ENCODE data around the gene DNAJB8. TPM values are rescaled to one million over a fixed set of nuclear protein-coding genes. Genes with fewer than 3 reads are reported as not detected.

Gene DNAJB8
- total RNA-seq, 1 donor = not detected

DNA sequence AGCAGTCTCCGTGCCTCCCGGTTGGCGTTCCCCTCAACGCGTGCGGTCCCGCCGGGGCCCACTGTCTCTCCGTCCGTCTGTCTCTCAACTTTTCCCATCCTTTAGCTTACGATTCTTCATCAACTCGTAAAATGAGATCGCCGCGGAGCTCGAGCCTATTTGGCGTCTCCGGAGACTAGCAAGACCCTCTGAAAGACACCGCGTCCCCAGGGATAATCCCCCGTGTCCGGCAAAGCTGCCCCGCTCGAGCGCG is 22.9 kb upstream of the DNAJB8 start:
- peaks cover 63% of the 10 kb centered on the region for H3K27me3 ChIP-seq (ENCODE audit: insufficient read depth, low read length)
- peak overlapping the region; percentile 94 for H3K4me2 ChIP-seq (ENCODE audit: insufficient read depth, low read length)
- TF ChIP-seq, protein P1, sequence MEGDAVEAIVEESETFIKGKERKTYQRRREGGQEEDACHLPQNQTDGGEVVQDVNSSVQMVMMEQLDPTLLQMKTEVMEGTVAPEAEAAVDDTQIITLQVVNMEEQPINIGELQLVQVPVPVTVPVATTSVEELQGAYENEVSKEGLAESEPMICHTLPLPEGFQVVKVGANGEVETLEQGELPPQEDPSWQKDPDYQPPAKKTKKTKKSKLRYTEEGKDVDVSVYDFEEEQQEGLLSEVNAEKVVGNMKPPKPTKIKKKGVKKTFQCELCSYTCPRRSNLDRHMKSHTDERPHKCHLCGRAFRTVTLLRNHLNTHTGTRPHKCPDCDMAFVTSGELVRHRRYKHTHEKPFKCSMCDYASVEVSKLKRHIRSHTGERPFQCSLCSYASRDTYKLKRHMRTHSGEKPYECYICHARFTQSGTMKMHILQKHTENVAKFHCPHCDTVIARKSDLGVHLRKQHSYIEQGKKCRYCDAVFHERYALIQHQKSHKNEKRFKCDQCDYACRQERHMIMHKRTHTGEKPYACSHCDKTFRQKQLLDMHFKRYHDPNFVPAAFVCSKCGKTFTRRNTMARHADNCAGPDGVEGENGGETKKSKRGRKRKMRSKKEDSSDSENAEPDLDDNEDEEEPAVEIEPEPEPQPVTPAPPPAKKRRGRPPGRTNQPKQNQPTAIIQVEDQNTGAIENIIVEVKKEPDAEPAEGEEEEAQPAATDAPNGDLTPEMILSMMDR (IDR thresholded peaks at IDR 0.05; ENCODE audit: extremely low read depth, low read depth, low read length) = no peak
- peaks cover 13% of the 10 kb centered on the region for H3K4me1 ChIP-seq (ENCODE audit: insufficient read depth, low read length)
- H3K4me3 ChIP-seq (ENCODE audit: insufficient read depth, low read length) = peak overlapping the region; percentile 80
- H2AFZ ChIP-seq (ENCODE audit: low read length) = peak overlapping the region; percentile 65
- H3K9me3 ChIP-seq (ENCODE audit: low read depth, low read length) = no peaks in the 10 kb centered on the region
- DNase-seq (ENCODE audit: insufficient read length, low spot score, missing footprints) = peak; percentile 89
- no peaks in the 10 kb centered on the region for H3K36me3 ChIP-seq (ENCODE audit: insufficient read depth, low read length)
- H3K79me2 ChIP-seq (ENCODE audit: insufficient read depth, low read length) = no peaks in the 10 kb centered on the region
- H3K27ac ChIP-seq (ENCODE audit: low read depth, low read length) = no peak overlapping the region
- peaks cover 23% of the 10 kb centered on the region for H4K20me1 ChIP-seq (ENCODE audit: insufficient read depth, low read length)

DNA sequence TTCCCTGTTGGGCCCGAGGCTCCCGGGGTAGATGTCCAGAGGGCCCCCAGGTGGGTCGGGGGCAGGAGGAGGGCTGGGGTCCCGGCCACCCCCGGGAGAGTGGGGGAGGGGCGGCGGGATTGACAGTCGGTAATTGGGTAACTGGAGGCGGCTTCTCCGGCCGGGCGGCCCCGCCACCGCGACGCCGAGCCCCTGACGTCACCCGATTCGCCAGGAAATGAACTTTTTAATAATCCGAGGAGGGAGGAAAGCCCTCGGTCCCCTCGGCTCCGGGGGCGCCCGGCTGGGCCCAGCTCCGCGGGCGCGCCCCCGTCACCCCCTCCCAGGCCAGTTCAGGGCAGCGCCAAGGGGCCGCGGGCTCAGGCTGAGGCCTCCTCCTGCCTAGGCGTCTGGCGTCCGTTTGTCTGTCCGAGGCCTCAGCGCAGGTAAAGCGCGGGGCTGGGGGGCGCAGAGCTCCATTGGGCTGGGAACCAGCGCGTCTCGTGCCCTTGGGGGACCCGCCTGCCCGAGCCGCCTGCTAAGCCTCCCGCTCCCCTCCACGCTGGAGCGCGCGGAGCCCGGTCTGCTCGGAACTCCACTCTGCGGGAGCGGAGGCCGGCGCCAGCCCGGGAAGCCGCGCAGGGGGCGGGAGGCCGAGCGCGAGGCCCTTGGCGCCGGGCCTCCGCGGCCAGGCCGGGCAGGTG is 22.4 kb upstream of the DNAJB8 start:
- H3K79me2 ChIP-seq (ENCODE audit: insufficient read depth, low read length) = no peaks in the 10 kb centered on the region
- peak; percentile 95 for DNase-seq (ENCODE audit: insufficient read length, low spot score, missing footprints)
- H3K27ac ChIP-seq (ENCODE audit: low read depth, low read length) = no peak overlapping the region

DNA sequence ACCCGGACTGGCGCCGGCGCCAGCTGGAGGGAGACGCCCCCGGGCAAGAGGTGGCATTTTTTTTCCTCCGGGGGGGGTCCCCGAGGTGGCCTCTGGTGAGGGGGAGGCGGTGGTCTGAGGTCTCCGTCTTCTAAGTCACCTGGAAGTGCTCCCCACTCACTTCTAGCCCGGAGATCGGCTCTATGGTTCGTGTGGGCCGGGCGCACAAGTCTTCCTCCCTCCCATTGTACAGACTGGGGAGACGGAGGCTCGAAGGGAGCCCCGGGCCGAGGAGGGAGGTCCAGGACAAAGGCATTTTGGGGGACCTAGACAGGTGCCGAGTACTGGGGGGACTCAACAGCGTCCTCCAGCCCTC is 21.9 kb upstream of the DNAJB8 start:
- peak overlapping the region; percentile 80 for H3K4me3 ChIP-seq (ENCODE audit: insufficient read depth, low read length)
- peak overlapping the region; percentile 94 for H3K4me2 ChIP-seq (ENCODE audit: insufficient read depth, low read length)
- H3K36me3 ChIP-seq (ENCODE audit: insufficient read depth, low read length) = no peaks in the 10 kb centered on the region
- H3K4me1 ChIP-seq (ENCODE audit: insufficient read depth, low read length) = peaks cover 14% of the 10 kb centered on the region
- H3K79me2 ChIP-seq (ENCODE audit: insufficient read depth, low read length) = no peaks in the 10 kb centered on the region
- no peaks in the 10 kb centered on the region for H3K9me3 ChIP-seq (ENCODE audit: low read depth, low read length)
- H4K20me1 ChIP-seq (ENCODE audit: insufficient read depth, low read length) = peaks cover 19% of the 10 kb centered on the region
- peak; percentile 84 for DNase-seq (ENCODE audit: insufficient read length, low spot score, missing footprints)
- TF ChIP-seq, protein P1 (IDR thresholded peaks at IDR 0.05; ENCODE audit: extremely low read depth, low read depth, low read length) = no peak
- no peak overlapping the region for H2AFZ ChIP-seq (ENCODE audit: low read length)
- H3K27me3 ChIP-seq (ENCODE audit: insufficient read depth, low read length) = peaks cover 53% of the 10 kb centered on the region
- H3K27ac ChIP-seq (ENCODE audit: low read depth, low read length) = no peak overlapping the region

More for the DNA sequence above, 22.4 kb upstream of the DNAJB8 start:
- Histone ChIP-seq H4K20me1 (ENCODE audit: insufficient read depth, low read length) (peaks cover 21% of the 10 kb centered on the region), H3K9me3 (ENCODE audit: low read depth, low read length) (no peaks in the 10 kb centered on the region), H3K4me3 (ENCODE audit: insufficient read depth, low read length) (peak overlapping the region; percentile 80), H2AFZ (ENCODE audit: low read length) (peak overlapping the region; percentile 65), H3K4me2 (ENCODE audit: insufficient read depth, low read length) (peak overlapping the region; percentile 94), H3K4me1 (ENCODE audit: insufficient read depth, low read length) (peaks cover 13% of the 10 kb centered on the region), H3K36me3 (ENCODE audit: insufficient read depth, low read length) (no peaks in the 10 kb centered on the region), H3K27me3 (ENCODE audit: insufficient read depth, low read length) (peaks cover 58% of the 10 kb centered on the region)
- TF ChIP-seq, protein P1 (IDR thresholded peaks at IDR 0.05; ENCODE audit: extremely low read depth, low read depth, low read length) = no peak

DNA sequence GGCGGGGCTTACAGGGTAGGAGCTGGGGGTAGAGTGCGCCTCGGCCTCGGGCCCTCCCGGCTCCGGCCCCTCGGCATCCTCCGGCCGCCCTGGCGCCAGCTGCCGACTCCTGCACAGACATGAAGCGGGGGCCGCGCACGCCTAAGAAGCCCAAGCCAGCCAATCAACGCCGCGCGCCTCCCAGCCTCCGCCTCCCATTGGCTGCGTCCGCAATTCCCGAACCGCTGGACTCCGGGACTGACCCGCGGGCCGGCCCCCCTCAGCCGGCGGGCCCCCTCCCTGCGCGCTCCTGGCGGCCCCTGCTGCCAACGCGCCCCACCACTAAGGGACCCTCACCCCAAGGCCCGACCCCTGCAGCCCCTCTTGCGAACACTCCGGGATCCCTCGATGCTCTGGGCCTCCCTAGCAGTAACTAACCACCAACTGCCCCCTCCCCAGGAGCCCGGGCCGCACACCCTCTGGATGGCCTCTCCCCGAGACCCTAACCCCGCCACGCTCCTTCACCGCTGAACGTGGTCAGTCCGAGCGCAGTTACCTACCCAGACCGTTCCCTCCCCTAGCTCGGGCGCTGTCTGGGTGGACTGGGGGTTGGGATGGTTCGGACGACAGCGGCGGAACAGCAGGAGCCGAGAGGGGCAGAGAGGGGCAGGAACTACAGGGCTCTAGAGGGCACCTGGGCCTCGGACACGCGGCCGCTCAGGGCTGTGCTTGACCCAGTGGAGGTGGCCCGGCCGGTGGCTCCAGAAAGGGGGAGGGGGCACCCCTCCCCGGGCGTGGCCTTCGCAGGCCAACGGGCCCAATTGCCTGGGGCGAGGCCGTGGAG is 21.3 kb upstream of the DNAJB8 start:
- no peak overlapping the region for H3K27ac ChIP-seq (ENCODE audit: low read depth, low read length)
- H3K4me2 ChIP-seq (ENCODE audit: insufficient read depth, low read length) = peak overlapping the region; percentile 94
- H2AFZ ChIP-seq (ENCODE audit: low read length) = peak overlapping the region; percentile 76
- H3K36me3 ChIP-seq (ENCODE audit: insufficient read depth, low read length) = no peaks in the 10 kb centered on the region
- peak; percentile 99 for DNase-seq (ENCODE audit: insufficient read length, low spot score, missing footprints)
- no peaks in the 10 kb centered on the region for H3K79me2 ChIP-seq (ENCODE audit: insufficient read depth, low read length)
- H4K20me1 ChIP-seq (ENCODE audit: insufficient read depth, low read length) = peaks cover 19% of the 10 kb centered on the region
- TF ChIP-seq, protein P1 (IDR thresholded peaks at IDR 0.05; ENCODE audit: extremely low read depth, low read depth, low read length) = no peak
- H3K4me3 ChIP-seq (ENCODE audit: insufficient read depth, low read length) = peak overlapping the region; percentile 80
- H3K9me3 ChIP-seq (ENCODE audit: low read depth, low read length) = no peaks in the 10 kb centered on the region
- H3K4me1 ChIP-seq (ENCODE audit: insufficient read depth, low read length) = peaks cover 20% of the 10 kb centered on the region
- peaks cover 48% of the 10 kb centered on the region for H3K27me3 ChIP-seq (ENCODE audit: insufficient read depth, low read length)
